ENCODE data around the gene PRRX2. TPM values are rescaled to one million over a fixed set of nuclear protein-coding genes. Genes with fewer than 3 reads are reported as not detected.

Gene PRRX2
- total and polyA plus RNA-seq, 2 experiments from 2014 or later: 5.8 to 8.3 TPM

DNA sequence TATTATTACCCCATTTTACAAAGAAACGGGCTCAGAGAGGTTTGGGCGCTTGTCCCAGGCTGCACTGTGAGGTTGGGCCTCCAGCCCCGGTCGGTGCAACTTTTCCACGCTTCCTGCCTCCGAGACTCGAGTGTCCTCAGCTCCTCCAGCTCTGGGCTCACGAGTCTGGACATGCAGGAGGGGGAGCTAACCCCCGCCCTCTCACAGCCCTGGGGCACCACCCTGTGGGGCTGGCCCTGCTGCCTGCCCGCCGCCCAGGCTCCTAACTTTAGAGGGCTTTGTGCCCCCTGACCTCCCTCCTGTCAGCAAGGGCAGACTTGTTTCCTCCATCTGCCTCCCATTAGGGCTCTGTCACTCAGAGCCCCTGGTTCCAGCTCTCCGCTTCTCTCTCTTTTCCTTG, 19.2 kb upstream of the PRRX2 start:
- Mint-ChIP-seq H3K9me3 (no peaks in the 10 kb centered on the region; the same call in 2 of the 3 replicates), H3K4me3 (no peak overlapping the region), H3K27ac (no peak overlapping the region), H3K27me3 (ENCODE audit: insufficient read depth, low read depth, poor library complexity) (peaks cover 17% of the 10 kb centered on the region), H3K36me3 (ENCODE audit: low read depth) (no peaks in the 10 kb centered on the region), H3K4me1 (peaks cover 2% of the 10 kb centered on the region)
- Histone ChIP-seq H3K36me3 (ENCODE audit: insufficient read depth) (no peaks in the 10 kb centered on the region), H3K27me3 (ENCODE audit: insufficient read depth) (no peaks in the 10 kb centered on the region), H3K9me2 (ENCODE audit: insufficient read depth) (no peaks in the 10 kb centered on the region), H3K4me2 (no peak overlapping the region), H4K20me1 (replicated peaks; ENCODE audit: insufficient read depth) (no peaks in the 10 kb centered on the region), H3K4me3 (no peak overlapping the region), H3K4me1 (ENCODE audit: insufficient read depth) (no peaks in the 10 kb centered on the region), H3F3A (replicated peaks; ENCODE audit: low read depth) (no peaks in the 10 kb centered on the region), H3K79me2 (replicated peaks; ENCODE audit: insufficient read depth) (peaks cover 5% of the 10 kb centered on the region), H2AFZ (no peak overlapping the region), H3K27ac (ENCODE audit: low read depth) (no peak overlapping the region)
- DNase-seq (ENCODE audit: low spot score) (no peak), ATAC-seq (no peak)
- TF ChIP-seq, protein P1, sequence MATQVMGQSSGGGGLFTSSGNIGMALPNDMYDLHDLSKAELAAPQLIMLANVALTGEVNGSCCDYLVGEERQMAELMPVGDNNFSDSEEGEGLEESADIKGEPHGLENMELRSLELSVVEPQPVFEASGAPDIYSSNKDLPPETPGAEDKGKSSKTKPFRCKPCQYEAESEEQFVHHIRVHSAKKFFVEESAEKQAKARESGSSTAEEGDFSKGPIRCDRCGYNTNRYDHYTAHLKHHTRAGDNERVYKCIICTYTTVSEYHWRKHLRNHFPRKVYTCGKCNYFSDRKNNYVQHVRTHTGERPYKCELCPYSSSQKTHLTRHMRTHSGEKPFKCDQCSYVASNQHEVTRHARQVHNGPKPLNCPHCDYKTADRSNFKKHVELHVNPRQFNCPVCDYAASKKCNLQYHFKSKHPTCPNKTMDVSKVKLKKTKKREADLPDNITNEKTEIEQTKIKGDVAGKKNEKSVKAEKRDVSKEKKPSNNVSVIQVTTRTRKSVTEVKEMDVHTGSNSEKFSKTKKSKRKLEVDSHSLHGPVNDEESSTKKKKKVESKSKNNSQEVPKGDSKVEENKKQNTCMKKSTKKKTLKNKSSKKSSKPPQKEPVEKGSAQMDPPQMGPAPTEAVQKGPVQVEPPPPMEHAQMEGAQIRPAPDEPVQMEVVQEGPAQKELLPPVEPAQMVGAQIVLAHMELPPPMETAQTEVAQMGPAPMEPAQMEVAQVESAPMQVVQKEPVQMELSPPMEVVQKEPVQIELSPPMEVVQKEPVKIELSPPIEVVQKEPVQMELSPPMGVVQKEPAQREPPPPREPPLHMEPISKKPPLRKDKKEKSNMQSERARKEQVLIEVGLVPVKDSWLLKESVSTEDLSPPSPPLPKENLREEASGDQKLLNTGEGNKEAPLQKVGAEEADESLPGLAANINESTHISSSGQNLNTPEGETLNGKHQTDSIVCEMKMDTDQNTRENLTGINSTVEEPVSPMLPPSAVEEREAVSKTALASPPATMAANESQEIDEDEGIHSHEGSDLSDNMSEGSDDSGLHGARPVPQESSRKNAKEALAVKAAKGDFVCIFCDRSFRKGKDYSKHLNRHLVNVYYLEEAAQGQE (IDR thresholded peaks at IDR 0.05; ENCODE audit: unreplicated experiment): no peak
- TF ChIP-seq JUNB (IDR thresholded peaks at IDR 0.05; ENCODE audit: unreplicated experiment): no peak
- TF ChIP-seq, protein P2, sequence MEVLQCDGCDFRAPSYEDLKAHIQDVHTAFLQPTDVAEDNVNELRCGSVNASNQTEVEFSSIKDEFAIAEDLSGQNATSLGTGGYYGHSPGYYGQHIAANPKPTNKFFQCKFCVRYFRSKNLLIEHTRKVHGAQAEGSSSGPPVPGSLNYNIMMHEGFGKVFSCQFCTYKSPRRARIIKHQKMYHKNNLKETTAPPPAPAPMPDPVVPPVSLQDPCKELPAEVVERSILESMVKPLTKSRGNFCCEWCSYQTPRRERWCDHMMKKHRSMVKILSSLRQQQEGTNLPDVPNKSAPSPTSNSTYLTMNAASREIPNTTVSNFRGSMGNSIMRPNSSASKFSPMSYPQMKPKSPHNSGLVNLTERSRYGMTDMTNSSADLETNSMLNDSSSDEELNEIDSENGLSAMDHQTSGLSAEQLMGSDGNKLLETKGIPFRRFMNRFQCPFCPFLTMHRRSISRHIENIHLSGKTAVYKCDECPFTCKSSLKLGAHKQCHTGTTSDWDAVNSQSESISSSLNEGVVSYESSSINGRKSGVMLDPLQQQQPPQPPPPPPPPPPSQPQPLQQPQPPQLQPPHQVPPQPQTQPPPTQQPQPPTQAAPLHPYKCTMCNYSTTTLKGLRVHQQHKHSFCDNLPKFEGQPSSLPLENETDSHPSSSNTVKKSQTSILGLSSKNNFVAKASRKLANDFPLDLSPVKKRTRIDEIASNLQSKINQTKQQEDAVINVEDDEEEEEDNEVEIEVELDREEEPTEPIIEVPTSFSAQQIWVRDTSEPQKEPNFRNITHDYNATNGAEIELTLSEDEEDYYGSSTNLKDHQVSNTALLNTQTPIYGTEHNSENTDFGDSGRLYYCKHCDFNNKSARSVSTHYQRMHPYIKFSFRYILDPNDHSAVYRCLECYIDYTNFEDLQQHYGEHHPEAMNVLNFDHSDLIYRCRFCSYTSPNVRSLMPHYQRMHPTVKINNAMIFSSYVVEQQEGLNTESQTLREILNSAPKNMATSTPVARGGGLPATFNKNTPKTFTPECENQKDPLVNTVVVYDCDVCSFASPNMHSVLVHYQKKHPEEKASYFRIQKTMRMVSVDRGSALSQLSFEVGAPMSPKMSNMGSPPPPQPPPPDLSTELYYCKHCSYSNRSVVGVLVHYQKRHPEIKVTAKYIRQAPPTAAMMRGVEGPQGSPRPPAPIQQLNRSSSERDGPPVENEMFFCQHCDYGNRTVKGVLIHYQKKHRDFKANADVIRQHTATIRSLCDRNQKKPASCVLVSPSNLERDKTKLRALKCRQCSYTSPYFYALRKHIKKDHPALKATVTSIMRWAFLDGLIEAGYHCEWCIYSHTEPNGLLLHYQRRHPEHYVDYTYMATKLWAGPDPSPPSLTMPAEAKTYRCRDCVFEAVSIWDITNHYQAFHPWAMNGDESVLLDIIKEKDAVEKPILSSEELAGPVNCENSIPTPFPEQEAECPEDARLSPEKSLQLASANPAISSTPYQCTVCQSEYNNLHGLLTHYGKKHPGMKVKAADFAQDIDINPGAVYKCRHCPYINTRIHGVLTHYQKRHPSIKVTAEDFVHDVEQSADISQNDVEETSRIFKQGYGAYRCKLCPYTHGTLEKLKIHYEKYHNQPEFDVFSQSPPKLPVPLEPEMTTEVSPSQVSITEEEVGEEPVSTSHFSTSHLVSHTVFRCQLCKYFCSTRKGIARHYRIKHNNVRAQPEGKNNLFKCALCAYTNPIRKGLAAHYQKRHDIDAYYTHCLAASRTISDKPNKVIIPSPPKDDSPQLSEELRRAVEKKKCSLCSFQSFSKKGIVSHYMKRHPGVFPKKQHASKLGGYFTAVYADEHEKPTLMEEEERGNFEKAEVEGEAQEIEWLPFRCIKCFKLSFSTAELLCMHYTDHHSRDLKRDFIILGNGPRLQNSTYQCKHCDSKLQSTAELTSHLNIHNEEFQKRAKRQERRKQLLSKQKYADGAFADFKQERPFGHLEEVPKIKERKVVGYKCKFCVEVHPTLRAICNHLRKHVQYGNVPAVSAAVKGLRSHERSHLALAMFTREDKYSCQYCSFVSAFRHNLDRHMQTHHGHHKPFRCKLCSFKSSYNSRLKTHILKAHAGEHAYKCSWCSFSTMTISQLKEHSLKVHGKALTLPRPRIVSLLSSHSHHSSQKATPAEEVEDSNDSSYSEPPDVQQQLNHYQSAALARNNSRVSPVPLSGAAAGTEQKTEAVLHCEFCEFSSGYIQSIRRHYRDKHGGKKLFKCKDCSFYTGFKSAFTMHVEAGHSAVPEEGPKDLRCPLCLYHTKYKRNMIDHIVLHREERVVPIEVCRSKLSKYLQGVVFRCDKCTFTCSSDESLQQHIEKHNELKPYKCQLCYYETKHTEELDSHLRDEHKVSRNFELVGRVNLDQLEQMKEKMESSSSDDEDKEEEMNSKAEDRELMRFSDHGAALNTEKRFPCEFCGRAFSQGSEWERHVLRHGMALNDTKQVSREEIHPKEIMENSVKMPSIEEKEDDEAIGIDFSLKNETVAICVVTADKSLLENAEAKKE (CRISPR knock-in tag; IDR thresholded peaks at IDR 0.05): no peak
- no peak for TF ChIP-seq POLR2AphosphoS5 (IDR thresholded peaks at IDR 0.05; ENCODE audit: low read depth)
- TF ChIP-seq EZH2phosphoT487 (IDR thresholded peaks at IDR 0.05; ENCODE audit: unreplicated experiment): no peak
- TF ChIP-seq, protein P3, sequence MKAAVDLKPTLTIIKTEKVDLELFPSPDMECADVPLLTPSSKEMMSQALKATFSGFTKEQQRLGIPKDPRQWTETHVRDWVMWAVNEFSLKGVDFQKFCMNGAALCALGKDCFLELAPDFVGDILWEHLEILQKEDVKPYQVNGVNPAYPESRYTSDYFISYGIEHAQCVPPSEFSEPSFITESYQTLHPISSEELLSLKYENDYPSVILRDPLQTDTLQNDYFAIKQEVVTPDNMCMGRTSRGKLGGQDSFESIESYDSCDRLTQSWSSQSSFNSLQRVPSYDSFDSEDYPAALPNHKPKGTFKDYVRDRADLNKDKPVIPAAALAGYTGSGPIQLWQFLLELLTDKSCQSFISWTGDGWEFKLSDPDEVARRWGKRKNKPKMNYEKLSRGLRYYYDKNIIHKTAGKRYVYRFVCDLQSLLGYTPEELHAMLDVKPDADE (IDR thresholded peaks at IDR 0.05): no peak
- no peak for TF ChIP-seq NANOG (IDR thresholded peaks at IDR 0.05; ENCODE audit: borderline replicate concordance)
- TF ChIP-seq CREB1 (CRISPR knock-in tag; IDR thresholded peaks at IDR 0.05; ENCODE audit: low read depth): no peak
- no peak for TF ChIP-seq ZNF114 (CRISPR knock-in tag; IDR thresholded peaks at IDR 0.05)
- TF ChIP-seq, protein P4, sequence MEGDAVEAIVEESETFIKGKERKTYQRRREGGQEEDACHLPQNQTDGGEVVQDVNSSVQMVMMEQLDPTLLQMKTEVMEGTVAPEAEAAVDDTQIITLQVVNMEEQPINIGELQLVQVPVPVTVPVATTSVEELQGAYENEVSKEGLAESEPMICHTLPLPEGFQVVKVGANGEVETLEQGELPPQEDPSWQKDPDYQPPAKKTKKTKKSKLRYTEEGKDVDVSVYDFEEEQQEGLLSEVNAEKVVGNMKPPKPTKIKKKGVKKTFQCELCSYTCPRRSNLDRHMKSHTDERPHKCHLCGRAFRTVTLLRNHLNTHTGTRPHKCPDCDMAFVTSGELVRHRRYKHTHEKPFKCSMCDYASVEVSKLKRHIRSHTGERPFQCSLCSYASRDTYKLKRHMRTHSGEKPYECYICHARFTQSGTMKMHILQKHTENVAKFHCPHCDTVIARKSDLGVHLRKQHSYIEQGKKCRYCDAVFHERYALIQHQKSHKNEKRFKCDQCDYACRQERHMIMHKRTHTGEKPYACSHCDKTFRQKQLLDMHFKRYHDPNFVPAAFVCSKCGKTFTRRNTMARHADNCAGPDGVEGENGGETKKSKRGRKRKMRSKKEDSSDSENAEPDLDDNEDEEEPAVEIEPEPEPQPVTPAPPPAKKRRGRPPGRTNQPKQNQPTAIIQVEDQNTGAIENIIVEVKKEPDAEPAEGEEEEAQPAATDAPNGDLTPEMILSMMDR (conservative IDR thresholded peaks at IDR 0.05; ENCODE audit: low read depth in 2 of 2): no peak
- TF ChIP-seq ZNF331 (CRISPR knock-in tag; IDR thresholded peaks at IDR 0.05; ENCODE audit: low read depth): no peak
- no peak for TF ChIP-seq STAT1 (IDR thresholded peaks at IDR 0.05; ENCODE audit: unreplicated experiment)
- no peak for TF ChIP-seq EZH2 (IDR thresholded peaks at IDR 0.05; ENCODE audit: low read depth, unreplicated experiment)

All from GM23338 (cell line).